HepG2 (cell line): ENCODE results near the gene BNIP1.

ENCODE experiments used
- AHR ChIP-seq: IDR thresholded peaks from 2 replicates; pipeline ENCODE4 v1.6.1; 2018; ENCODE audit warnings: missing genetic modification reagents, missing compliant biosample characterization
- CREB3 ChIP-seq: sonication (generic); formaldehyde crosslinking; IDR thresholded peaks from 2 replicates; pipeline ENCODE4 v1.5.0; 2020; ENCODE audit warnings: missing genetic modification reagents
- CTCF ChIP-seq: sonication (generic); formaldehyde crosslinking; IDR thresholded peaks from 2 replicates; pipeline ENCODE4 v1.5.0; 2020; ENCODE audit warnings: mild to moderate bottlenecking, missing genetic modification reagents, moderate library complexity
- EZH2 ChIP-seq: conservative IDR thresholded peaks from 2 replicates; pipeline ENCODE4 v1.6.1; 2012; ENCODE audit warnings: mild to moderate bottlenecking, low read depth, low read length, moderate library complexity
- HMGXB4 ChIP-seq, 2 experiments: sonication (generic) in 1 of 2; formaldehyde crosslinking in 1 of 2; IDR thresholded peaks; 2 replicates each; pipeline versions ENCODE4 v1.4.0 to v1.6.1; 2018 to 2020; ENCODE audit warnings: missing genetic modification reagents in 2 of 2, borderline replicate concordance in 1 of 2, low read depth in 1 of 2, mild to moderate bottlenecking in 1 of 2, missing biosample characterization in 1 of 2
- ZNF12 ChIP-seq: sonication (generic); formaldehyde crosslinking; IDR thresholded peaks from 2 replicates; pipeline ENCODE4 v1.5.0; 2020; ENCODE audit warnings: missing genetic modification reagents

GRCh38 chr5:173140769-173141168, 3.6 kb upstream of the BNIP1 start:
- no peak for TF ChIP-seq CTCF (CRISPR knock-in tag)
- no peak for TF ChIP-seq ZNF12 (CRISPR knock-in tag)
- no peak for TF ChIP-seq HMGXB4 (CRISPR knock-in tag; IDR thresholded peaks at IDR 0.05; ENCODE audit: borderline replicate concordance in 1 of 2, low read depth in 1 of 2)
- TF ChIP-seq EZH2: no peak
- no peak for TF ChIP-seq CREB3
- no peak for TF ChIP-seq AHR
